MM.1S (cell line): ENCODE data around the gene FGF11.

Experiments used
- CTCF ChIP-seq: fragments of 300-600 bp; sonication (generic); IDR thresholded peaks from 2 replicates; pipeline ENCODE4 v1.5.1; 2016; ENCODE audit warnings: antibody characterized with exemption, low read length, mixed read lengths
- EZH2 ChIP-seq: fragments of 300-600 bp; sonication (generic); optimal IDR thresholded peaks from 2 replicates; pipeline ENCODE3; 2017; ENCODE audit warnings: low read depth, mild to moderate bottlenecking, antibody characterized with exemption, low read length, mixed read lengths
- EZH2phosphoT487 ChIP-seq: fragments of 300-600 bp; sonication (generic); IDR thresholded peaks from 2 replicates; pipeline ENCODE4 v1.6.1; 2018; ENCODE audit warnings: antibody characterized with exemption, low read length

- TF ChIP-seq CTCF (no peak), EZH2 (no peak), EZH2phosphoT487 (no peak)
Observed at GRCh38 chr17:7421186-7421585, 18.1 kb upstream of the FGF11 start.
